HG02870 (cell line): ENCODE results near the gene SFXN1.

ENCODE experiments used
- ATAC-seq: cut with Tn5 transposase; IDR thresholded peaks from one replicate; pipeline ENCODE4 v1.9.1; 2021; ENCODE audit warnings: mild to moderate bottlenecking, moderate library complexity; ENCODE audit not compliant: unreplicated experiment

Gene SFXN1

GRCh38 chr5:175464942-175465233 is 13.5 kb upstream of the SFXN1 start:
- no peak for ATAC-seq

DNA sequence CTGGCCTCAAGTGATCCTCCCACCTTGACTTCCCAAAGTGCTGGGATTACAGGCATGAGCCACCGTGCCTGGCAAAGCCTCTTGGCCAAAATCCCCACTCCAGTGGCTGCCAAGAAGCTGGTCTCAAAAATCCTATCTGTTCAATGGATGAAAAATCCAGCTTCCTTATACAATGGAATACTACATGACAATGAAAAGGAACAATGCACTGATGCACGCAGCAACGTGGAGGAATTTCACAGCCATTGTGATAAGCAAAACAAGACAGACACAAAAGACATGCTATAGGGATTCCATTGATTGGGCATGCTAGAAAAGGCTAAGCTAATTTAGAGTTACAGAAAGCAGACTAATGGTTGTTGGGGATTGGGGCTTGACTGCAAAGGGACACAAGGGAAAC is 13.1 kb upstream of the SFXN1 start:
- ATAC-seq = no peak

DNA sequence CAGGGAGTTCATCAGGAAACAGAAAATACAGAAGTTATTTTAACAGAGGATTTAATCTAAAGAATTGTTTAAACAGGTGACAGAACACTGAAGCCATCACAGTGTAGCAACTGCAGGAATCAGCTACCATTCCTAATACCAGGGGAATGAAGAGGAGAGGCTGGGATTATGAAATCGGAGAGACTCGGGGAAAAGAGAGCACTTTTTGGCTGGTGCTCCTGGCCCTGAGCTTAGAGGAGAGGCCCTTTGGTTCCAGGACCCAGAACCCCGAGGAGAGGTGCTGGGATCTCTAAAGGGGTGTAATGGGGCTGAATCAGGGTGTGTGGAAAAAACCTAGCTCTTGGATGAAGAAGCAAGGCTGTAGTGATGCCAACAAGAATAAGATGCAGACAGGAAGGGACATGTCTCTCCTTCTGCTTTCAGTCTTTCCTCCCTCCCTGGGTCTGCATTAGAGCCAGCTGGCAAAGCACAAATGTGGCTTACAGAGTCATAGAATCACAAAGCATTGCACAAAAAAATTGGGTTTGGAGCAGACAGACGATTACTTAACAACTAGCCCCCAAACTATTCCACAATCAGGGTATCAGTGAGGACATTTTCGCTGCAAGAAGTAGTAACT is 11.6 kb upstream of the SFXN1 start:
- no peak for ATAC-seq

DNA sequence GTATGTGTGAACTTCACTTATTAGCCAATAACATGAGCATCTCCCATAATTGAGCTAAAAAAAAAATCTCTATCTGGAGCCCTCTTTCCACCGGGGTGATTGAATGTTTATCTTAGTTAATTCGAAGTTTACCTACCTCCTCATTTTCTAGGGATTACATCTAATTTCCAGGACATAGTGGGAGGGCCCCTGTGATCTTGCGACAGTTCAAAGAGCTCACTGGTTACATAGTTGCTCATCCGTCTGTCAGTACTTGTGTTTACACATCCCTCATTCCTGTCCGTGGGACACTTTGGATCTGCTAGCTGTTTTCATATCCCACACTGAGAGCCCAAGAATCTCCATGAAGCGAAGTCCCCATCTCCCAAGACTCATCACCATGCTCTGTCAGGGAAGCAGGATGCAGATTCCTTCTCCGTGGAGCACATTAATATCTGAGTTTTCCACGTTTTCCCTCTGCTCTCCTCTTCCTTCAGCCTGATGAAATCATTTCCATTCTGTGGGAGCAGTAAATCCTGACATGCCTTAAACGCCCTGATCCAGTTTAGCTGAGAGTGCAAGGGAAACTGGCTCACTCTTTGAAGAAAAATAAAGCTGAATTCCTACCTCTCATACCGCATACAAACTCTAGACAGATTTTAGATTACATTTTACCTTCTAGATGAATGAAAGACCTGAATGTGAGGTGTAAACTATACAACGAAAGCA is 10.2 kb upstream of the SFXN1 start:
- no peak for ATAC-seq

DNA sequence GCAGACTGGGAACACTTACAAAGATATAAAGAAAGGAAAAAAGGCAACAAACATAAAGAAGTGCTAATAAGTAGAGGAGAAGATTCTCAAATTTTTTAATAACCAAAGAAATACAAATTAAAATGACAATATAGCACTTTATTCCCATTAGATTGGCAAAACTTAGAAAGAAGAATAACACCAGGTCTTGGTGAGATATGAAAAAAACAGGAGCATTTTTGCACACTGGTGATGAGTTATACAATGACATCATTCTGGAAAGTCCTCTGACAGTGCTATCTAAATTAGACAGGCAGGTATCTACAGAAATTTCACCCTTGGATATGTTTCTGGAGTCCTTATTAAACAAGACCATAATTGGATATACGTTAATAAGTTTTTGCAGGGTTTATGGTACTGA is 9.5 kb upstream of the SFXN1 start:
- ATAC-seq = no peak

DNA sequence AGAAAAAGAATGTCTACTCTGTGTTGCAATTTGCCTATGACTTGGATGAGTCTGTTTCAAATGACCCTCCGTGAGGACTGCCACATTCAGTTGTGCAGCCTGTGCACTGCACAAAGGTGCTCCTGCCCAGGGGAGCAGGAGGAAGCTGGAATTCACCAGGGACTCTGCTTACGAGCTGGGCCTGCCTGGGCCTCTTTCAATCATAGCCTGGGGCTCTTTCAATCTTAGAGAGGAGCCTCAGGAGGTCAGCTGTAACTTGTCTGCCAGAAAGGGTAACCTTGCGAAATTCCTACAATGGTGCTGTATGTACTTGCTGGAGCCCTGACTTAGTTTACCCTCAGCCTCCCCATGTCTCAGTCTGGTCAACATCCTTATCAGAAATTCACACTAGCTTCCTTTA is 8.4 kb upstream of the SFXN1 start:
- no peak for ATAC-seq

DNA sequence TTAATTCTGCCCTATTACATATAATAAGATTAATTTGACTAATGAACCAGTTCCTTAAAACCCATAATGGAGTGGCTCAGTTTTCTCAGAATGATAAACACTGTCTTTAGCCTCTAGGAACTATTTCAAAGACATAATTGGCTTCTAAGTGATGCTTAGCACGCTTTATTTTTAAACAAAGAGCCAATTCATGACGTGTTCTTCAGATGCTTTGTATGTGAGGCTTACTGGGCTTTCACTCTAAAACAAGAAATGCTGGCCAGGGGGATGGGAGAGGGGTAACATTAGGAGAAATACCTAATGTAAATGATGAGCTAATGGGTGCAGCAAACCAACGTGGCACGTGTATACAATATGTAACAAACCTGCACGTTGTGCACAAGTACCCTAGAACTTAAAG is 7.6 kb upstream of the SFXN1 start:
- no peak for ATAC-seq

- no peak for ATAC-seq
Measured at GRCh38 chr5:175471196-175471595, 7.2 kb upstream of the SFXN1 start.

- no peak for ATAC-seq
Measured at GRCh38 chr5:175471628-175472027, 6.7 kb upstream of the SFXN1 start.

GRCh38 chr5:175472378-175472777 is 6.0 kb upstream of the SFXN1 start:
- no peak for ATAC-seq

GRCh38 chr5:175475248-175475647 is 3.1 kb upstream of the SFXN1 start:
- ATAC-seq = no peak

GRCh38 chr5:175477440-175477839 is 920 bp upstream of the SFXN1 start:
- no peak for ATAC-seq

DNA sequence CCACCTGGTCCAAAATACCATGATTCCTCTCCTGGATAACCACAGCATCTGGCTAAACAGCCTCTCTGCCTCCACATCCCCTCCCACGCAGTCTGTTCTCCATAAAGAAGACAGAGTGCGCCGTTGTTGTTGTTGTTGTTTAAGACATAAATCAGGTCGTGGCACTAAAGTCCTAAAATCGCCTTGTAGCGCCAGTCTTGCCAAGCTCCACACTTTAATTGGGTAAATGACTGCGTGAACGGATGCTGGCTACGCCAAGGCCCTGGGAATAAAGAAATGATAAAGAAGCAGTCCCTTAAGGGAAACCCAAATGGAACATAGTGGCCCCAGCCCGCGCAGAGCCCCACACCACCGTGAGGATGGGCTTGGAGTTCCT is 364 bp upstream of the SFXN1 start:
- ATAC-seq = no peak

GRCh38 chr5:175479125-175479881 is 943 bp downstream of the SFXN1 start:
- ATAC-seq = peak; percentile 6

GRCh38 chr5:175483337-175483736 is 5.0 kb downstream of the SFXN1 start:
- ATAC-seq = no peak

GRCh38 chr5:175484322-175484721 is 6.0 kb downstream of the SFXN1 start:
- ATAC-seq = no peak

GRCh38 chr5:175484829-175485228 is 6.5 kb downstream of the SFXN1 start:
- no peak for ATAC-seq

GRCh38 chr5:175485631-175486030 is 7.3 kb downstream of the SFXN1 start:
- ATAC-seq = no peak

DNA sequence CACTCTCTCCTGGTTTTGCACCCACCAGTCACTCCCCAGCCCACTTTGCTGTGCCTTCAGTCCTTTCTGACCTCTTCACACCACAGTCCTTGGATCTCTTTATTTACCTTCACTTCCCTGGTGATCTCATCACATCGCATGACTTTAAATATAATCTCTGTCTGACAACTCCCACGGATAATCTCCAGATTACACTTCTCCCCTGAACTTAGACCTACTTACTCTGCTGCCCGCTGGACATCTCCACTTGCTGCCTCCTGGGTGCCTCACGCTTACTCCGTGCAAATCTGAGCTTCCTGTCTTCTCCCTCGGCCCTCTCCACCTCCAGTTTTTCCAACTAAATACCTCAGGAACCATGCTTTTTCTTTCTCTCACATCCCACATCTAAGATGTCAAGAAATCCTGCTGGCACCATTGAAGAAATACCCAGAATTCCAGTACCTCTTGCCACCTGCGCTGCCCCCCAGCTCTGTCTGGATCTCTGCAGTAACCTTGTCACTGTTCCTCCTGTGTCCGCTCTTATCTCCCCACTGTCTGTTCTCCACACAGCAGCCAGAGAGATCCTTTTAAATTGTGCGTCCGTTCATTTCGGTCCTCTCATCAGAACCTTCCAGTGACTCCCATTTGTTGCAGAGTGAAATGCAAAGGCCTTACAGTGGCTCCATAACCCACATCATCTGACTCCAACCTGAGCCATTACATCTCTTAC is 9.3 kb downstream of the SFXN1 start:
- ATAC-seq = no peak

DNA sequence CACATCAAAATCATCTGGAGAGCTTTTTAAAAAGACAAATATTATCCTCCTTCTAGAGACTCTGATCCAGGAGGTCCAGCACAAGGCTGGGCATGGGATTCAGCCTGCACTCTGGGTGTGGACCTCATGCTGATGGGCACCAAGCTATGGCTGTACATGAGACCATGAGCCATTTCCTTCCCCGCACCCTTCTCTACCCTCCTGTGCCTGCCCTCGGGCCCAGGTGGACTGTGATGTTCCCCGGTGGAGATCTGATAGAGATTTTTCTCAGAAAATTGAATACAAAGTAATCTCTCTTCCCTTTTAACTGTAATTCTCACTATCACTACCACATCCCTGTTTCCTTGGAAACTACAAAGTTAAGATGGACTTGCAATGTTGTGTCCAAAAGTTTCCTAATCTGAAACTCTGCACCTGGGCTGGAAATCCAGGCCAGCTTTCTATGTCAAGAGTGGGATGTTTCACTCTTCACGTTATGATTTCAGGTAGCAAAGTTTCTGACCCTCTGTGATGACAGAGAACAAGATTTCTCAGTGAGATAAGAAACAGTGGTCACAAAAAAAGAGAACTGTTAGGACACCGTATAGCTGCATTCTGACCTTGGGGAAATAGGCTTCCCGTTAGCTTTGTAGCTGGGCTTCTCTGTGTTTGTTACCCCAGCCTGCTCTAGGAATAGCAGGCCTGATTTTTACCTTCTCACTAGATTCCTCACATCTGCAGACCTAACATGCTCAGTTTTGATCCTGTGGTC is 11.5 kb downstream of the SFXN1 start:
- peak; percentile 76 for ATAC-seq

GRCh38 chr5:175491223-175491622 is 12.9 kb downstream of the SFXN1 start:
- ATAC-seq = no peak
